SK-N-MC (cell line): ENCODE results near the gene CPLANE2.

ENCODE experiments used
- EZH2 ChIP-seq: fragments of 200-600 bp; sonication (generic); IDR thresholded peaks from one replicate; pipeline ENCODE4 v1.6.1; 2017; ENCODE audit warnings: antibody characterized with exemption
- FOXP2 ChIP-seq: optimal IDR thresholded peaks from 2 replicates; pipeline ENCODE3; 2011; ENCODE audit warnings: mild to moderate bottlenecking, moderate library complexity; ENCODE audit not compliant: insufficient read depth; ENCODE audit errors: extremely low read length, control extremely low read depth
- POLR2AphosphoS5 ChIP-seq: IDR thresholded peaks from 2 replicates; pipeline ENCODE4 v1.6.1; 2012; ENCODE audit warnings: mild to moderate bottlenecking, low read depth, low read length, borderline replicate concordance

- no peak for TF ChIP-seq EZH2
- no peak for TF ChIP-seq POLR2AphosphoS5
- no peak for TF ChIP-seq FOXP2
Observed at GRCh38 chr1:16231331-16232315, 5.4 kb downstream of the CPLANE2 start.
